ENCODE measurements around the gene PAPPA.

Gene PAPPA

GRCh38 chr9:116282597-116282996 is 129.0 kb downstream of the PAPPA start:
- DNase-seq = no peak

- no peak for DNase-seq
Observed at GRCh38 chr9:116284518-116284917, 130.9 kb downstream of the PAPPA start.

- no peak for DNase-seq
Observed at GRCh38 chr9:116285320-116285719, 131.7 kb downstream of the PAPPA start.

GRCh38 chr9:116286297-116286696 is 132.7 kb downstream of the PAPPA start:
- peak; percentile 76 for DNase-seq

GRCh38 chr9:116287721-116288120 is 134.1 kb downstream of the PAPPA start:
- no peak for DNase-seq

GRCh38 chr9:116288658-116289057 is 135.1 kb downstream of the PAPPA start:
- no peak for DNase-seq

- no peak for DNase-seq
Observed at GRCh38 chr9:116297346-116297745, 143.8 kb downstream of the PAPPA start.

- DNase-seq = no peak
Observed at GRCh38 chr9:116298249-116298648, 144.7 kb downstream of the PAPPA start.

GRCh38 chr9:116298878-116299391 is 145.3 kb downstream of the PAPPA start:
- no peak for DNase-seq

GRCh38 chr9:116300360-116300870 is 146.8 kb downstream of the PAPPA start:
- DNase-seq = no peak

GRCh38 chr9:116303270-116303669 is 149.7 kb downstream of the PAPPA start:
- no peak for DNase-seq

- DNase-seq = no peak
Observed at GRCh38 chr9:116303886-116304538, 150.4 kb downstream of the PAPPA start.

- DNase-seq = no peak
Observed at GRCh38 chr9:116304761-116305160, 151.2 kb downstream of the PAPPA start.

GRCh38 chr9:116308076-116308475 is 154.5 kb downstream of the PAPPA start:
- DNase-seq = no peak

GRCh38 chr9:116309900-116310611 is 156.5 kb downstream of the PAPPA start:
- DNase-seq = no peak

GRCh38 chr9:116312221-116312620 is 158.6 kb downstream of the PAPPA start:
- DNase-seq = no peak

GRCh38 chr9:116313638-116314037 is 160.0 kb downstream of the PAPPA start:
- DNase-seq = no peak

- no peak for DNase-seq
Observed at GRCh38 chr9:116316246-116316645, 162.7 kb downstream of the PAPPA start.

- DNase-seq = no peak
Observed at GRCh38 chr9:116317503-116317902, 163.9 kb downstream of the PAPPA start.

- no peak for DNase-seq
Observed at GRCh38 chr9:116318468-116319374, 165.1 kb downstream of the PAPPA start.

GRCh38 chr9:116319480-116319879 is 165.9 kb downstream of the PAPPA start:
- DNase-seq = no peak

GRCh38 chr9:116320290-116320689 is 166.7 kb downstream of the PAPPA start:
- no peak for DNase-seq

- no peak for DNase-seq
Observed at GRCh38 chr9:116322521-116322920, 168.9 kb downstream of the PAPPA start.
